Ishikawa (cell line): ENCODE data around the gene GUCA1A.

Experiments used
- CEBPB ChIP-seq: IDR thresholded peaks from 2 replicates; pipeline ENCODE4 v1.6.1; 2012
- CREB1 ChIP-seq: IDR thresholded peaks from 2 replicates; pipeline ENCODE4 v1.6.1; 2012; ENCODE audit warnings: low read depth
- EGR1 ChIP-seq: IDR thresholded peaks from 2 replicates; pipeline ENCODE4 v1.6.1; 2012
- EP300 ChIP-seq: IDR thresholded peaks from 2 replicates; pipeline ENCODE4 v1.6.1; 2012; ENCODE audit warnings: borderline replicate concordance
- FOXM1 ChIP-seq: IDR thresholded peaks from 2 replicates; pipeline ENCODE4 v1.6.1; 2012; ENCODE audit warnings: low read depth, borderline replicate concordance
- NFIC ChIP-seq: IDR thresholded peaks from 2 replicates; pipeline ENCODE4 v1.6.1; 2012
- RAD21 ChIP-seq: IDR thresholded peaks from 2 replicates; pipeline ENCODE4 v1.6.1; 2012; ENCODE audit warnings: low read depth
- TAF1 ChIP-seq: IDR thresholded peaks from 2 replicates; pipeline ENCODE4 v1.6.1; 2012; ENCODE audit warnings: low read depth, mild to moderate bottlenecking
- TCF12 ChIP-seq: IDR thresholded peaks from 2 replicates; pipeline ENCODE4 v1.6.1; 2012; ENCODE audit warnings: low read depth
- TEAD4 ChIP-seq: IDR thresholded peaks from 2 replicates; pipeline ENCODE4 v1.6.1; 2012
- ZBTB7A ChIP-seq: IDR thresholded peaks from 2 replicates; pipeline ENCODE4 v1.6.1; 2012; ENCODE audit warnings: low read depth
- TF ChIP-seq, protein P1 (sequence below): IDR thresholded peaks from 2 replicates; pipeline ENCODE4 v1.6.1; 2012
- TF ChIP-seq, protein P2 (sequence below): IDR thresholded peaks from 2 replicates; pipeline ENCODE4 v1.6.1; 2012; ENCODE audit warnings: low read depth, mild to moderate bottlenecking
- TF ChIP-seq, protein P3 (sequence below): IDR thresholded peaks from 2 replicates; pipeline ENCODE4 v1.6.1; 2012

The GUCA1A gene

DNA sequence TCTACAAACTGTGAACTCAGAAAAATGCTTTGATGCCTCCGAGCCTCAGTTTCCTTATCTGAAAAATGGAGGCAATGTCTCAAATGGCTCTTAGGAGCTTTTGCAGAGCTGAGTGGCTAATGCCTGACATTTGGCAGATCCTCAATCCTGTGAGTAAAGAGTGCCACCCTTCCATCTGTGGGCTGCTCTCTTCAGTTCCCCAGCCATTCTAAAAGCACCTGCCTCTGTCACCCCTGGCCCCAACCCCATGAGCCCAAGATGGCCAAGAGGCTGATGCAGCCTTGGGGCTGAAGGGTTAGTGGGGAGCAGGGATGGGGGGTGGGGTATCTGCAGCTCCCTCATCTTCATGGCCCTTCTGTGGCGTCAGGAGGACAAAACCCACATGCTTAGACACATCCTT, 14.5 kb upstream of the GUCA1A start:
- TF ChIP-seq, protein P1, sequence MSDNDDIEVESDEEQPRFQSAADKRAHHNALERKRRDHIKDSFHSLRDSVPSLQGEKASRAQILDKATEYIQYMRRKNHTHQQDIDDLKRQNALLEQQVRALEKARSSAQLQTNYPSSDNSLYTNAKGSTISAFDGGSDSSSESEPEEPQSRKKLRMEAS: 0 out of 2 replicates have a peak, but pooled peaks have one; percentile 18
- TF ChIP-seq, protein P2, sequence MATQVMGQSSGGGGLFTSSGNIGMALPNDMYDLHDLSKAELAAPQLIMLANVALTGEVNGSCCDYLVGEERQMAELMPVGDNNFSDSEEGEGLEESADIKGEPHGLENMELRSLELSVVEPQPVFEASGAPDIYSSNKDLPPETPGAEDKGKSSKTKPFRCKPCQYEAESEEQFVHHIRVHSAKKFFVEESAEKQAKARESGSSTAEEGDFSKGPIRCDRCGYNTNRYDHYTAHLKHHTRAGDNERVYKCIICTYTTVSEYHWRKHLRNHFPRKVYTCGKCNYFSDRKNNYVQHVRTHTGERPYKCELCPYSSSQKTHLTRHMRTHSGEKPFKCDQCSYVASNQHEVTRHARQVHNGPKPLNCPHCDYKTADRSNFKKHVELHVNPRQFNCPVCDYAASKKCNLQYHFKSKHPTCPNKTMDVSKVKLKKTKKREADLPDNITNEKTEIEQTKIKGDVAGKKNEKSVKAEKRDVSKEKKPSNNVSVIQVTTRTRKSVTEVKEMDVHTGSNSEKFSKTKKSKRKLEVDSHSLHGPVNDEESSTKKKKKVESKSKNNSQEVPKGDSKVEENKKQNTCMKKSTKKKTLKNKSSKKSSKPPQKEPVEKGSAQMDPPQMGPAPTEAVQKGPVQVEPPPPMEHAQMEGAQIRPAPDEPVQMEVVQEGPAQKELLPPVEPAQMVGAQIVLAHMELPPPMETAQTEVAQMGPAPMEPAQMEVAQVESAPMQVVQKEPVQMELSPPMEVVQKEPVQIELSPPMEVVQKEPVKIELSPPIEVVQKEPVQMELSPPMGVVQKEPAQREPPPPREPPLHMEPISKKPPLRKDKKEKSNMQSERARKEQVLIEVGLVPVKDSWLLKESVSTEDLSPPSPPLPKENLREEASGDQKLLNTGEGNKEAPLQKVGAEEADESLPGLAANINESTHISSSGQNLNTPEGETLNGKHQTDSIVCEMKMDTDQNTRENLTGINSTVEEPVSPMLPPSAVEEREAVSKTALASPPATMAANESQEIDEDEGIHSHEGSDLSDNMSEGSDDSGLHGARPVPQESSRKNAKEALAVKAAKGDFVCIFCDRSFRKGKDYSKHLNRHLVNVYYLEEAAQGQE: no peak

DNA sequence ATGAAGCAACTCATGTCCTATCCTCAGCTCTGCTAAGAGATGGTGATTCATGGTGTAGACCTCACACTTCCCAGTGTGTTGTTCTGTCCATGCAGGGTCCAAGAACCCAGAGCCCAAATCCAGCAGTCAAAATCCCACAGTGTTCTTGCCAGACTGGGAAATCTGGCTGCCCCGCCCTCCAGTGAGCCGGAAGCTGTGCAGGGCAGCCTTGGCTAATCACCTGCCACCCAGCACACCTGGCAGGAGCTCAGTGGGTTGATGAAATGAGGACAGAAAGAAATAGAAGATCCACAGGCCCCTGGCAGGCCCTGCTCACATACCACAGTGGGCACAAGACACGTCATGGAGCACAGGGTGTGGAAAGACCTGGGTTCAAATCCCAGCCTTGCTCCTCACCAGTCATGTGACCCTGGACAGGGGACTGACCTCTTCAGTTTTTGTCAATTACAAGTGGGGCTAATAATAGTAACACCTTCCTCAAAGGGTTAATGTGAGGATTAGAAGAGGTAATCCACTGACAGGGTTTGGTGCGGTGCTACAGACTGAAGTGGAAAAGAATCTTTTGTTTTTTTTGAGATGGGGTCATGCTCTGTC, 13.6 kb upstream of the GUCA1A start:
- no peak for TF ChIP-seq TAF1
- TF ChIP-seq, protein P3, sequence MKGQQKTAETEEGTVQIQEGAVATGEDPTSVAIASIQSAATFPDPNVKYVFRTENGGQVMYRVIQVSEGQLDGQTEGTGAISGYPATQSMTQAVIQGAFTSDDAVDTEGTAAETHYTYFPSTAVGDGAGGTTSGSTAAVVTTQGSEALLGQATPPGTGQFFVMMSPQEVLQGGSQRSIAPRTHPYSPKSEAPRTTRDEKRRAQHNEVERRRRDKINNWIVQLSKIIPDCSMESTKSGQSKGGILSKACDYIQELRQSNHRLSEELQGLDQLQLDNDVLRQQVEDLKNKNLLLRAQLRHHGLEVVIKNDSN: peak; percentile 58

DNA sequence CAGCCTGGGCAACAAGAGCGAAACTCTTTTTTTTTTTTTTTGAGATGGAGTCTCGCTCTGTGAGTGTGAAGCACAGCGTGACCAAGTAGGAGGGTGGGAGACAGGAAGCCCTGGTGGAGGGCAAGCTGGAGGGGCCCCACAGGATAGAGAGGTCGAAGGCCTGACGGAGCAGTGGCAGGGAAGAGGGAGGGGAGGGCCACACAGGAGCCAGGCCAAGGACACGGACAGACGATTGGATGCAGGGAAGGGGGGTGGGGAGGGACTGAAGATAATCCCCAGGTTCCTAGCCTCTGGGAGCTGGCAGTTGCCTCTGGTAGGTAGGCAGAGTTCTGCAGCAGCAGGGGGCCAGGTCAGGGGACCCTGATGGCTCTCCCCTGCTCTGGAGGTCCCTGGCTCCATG, 10.8 kb upstream of the GUCA1A start:
- no peak for TF ChIP-seq EP300
- no peak for TF ChIP-seq CREB1
- TF ChIP-seq NFIC: no peak

DNA sequence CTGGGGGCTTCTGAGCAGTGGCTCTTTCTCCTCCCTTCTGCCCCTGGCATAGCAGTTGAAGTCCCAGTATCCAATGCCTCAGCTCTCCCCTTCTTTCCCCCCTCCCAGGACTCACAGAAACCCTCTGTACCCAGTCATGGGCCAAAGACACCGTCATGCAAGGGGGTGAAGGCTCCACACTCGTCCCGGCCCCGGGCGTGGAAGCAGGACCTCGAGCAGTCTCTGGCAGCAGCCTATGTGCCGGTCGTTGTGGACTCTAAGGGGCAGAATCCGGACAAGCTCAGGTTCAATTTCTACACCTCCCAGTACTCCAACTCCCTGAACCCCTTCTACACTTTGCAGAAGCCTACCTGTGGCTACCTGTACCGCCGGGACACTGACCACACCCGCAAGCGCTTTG, 10.4 kb upstream of the GUCA1A start:
- no peak for TF ChIP-seq TCF12
- TF ChIP-seq CREB1: no peak

DNA sequence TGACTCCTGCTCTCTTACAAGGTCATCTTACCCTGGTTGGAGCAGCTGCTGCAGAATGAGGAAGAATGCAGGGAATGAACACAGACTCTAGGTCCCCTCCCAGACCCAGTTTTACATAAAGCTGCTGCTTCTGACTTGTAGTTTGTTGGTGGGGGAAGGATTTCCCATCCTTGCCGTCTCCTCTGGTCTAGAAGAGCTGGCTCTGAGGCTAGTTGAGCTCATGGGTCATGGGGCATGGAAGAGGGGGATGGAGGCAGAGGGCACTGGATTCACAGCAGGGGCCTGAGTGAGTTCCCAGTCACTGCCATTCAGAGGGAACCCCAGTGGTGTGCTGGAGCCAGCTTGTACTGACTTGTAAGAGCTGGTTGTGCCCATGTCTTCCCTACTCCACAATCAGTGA, 9.2 kb upstream of the GUCA1A start:
- TF ChIP-seq TAF1: no peak
- no peak for TF ChIP-seq EP300
- TF ChIP-seq, protein P1: no peak
- TF ChIP-seq TCF12: no peak
- no peak for TF ChIP-seq CEBPB
- no peak for TF ChIP-seq ZBTB7A
- TF ChIP-seq, protein P2: no peak
- no peak for TF ChIP-seq CREB1
- no peak for TF ChIP-seq EGR1
- no peak for TF ChIP-seq NFIC
- TF ChIP-seq FOXM1: no peak
- TF ChIP-seq, protein P3: no peak
- no peak for TF ChIP-seq TEAD4
- TF ChIP-seq RAD21: no peak

DNA sequence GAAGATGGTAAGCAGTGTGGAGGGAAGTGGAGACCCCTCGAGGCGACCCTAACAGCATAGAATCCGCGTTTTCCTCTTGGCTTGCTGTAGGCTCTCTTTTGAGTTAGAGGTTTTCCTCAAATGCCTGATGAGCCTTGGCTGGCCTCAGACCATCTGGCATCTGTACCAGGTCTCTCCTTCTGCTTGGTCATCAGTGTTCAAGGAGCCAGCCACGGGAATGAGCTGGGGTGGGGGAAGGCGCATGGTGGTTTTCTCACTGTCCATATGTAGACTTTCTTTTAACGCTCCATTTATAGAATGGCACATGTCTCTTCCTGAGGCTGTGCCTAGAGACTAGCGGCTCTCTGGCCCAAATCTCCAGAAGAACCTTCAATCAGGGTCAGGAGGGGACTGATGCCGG, 8.1 kb upstream of the GUCA1A start:
- TF ChIP-seq TAF1: no peak
- TF ChIP-seq, protein P2: no peak
- TF ChIP-seq CEBPB: no peak
- TF ChIP-seq FOXM1: no peak
- TF ChIP-seq, protein P1: no peak
- TF ChIP-seq RAD21: no peak
- no peak for TF ChIP-seq NFIC
- TF ChIP-seq CREB1: no peak
- TF ChIP-seq TCF12: no peak
- TF ChIP-seq, protein P3: no peak
- no peak for TF ChIP-seq EP300
